Motor neuron (in vitro differentiated cells): ENCODE results near the gene BICD2. TPM values are rescaled to one million over a fixed set of nuclear protein-coding genes. Genes with fewer than 3 reads are reported as not detected.
"Not testable (repeated sequence)": the region's sequence is repeated elsewhere in the genome, so short reads cannot be mapped to it uniquely, and the experiment has no call there.

Experiments used
- ATAC-seq, 8 experiments: fragments of 200-7000 bp; cut with Tn5 transposase; replicated peaks in 6 of 8; 2 replicates each; pipeline ENCODE4 v1.8.0; 2021; ENCODE audit warnings: mild to moderate bottlenecking in 8 of 8, moderate library complexity in 8 of 8
- H3K27ac ChIP-seq, 2 donors: fragments of 250-450 bp; sonication (Bioruptor Pico); 2 replicates each; pipeline ENCODE4 v1.9.0; 2021; ENCODE audit warnings: antibody characterized with exemption in 2 of 2, mild to moderate bottlenecking in 2 of 2, moderate library complexity in 1 of 2
- H3K4me1 ChIP-seq, 2 donors: fragments of 250-450 bp; sonication (Bioruptor Pico); replicated peaks in 1 of 2; 2 replicates each; pipeline ENCODE4 v1.6.1; 2021; ENCODE audit warnings: antibody characterized with exemption in 2 of 2, mild to moderate bottlenecking in 2 of 2, moderate library complexity in 1 of 2
- H3K4me3 ChIP-seq, 5 donors: fragments of 250-450 bp; sonication (Bioruptor Pico); 2 replicates each; pipeline ENCODE4 v1.9.0; 2021; ENCODE audit warnings: antibody characterized with exemption in 5 of 5, mild to moderate bottlenecking in 5 of 5, moderate library complexity in 4 of 5
- WGBS, 10 experiments: fragments of 450-650 bp; shearing (Covaris generic); methylation state at CpG; one replicate each; pipeline ENCODE4 v1.0.0; 2022; 5-methylcytosine and 5-hydroxymethylcytosine counted together
- in situ Hi-C, 9 experiments: fragments of 400-800 bp; cut with MboI; loops; one replicate each; pipeline ENCODE4 v1.15.0; 2021; ENCODE audit warnings: low sequenced_read_pairs in 9 of 9, low pct_unique_long_range_greater_than_20kb in 2 of 9; ENCODE audit not compliant: unreplicated experiment in 9 of 9
- total RNA-seq, 8 experiments: library from RNA; unstranded; fragments of 300-600 nt; gene quantifications; 2 replicates each; pipeline versions ENCODE4 v1.2.3 to v1.2.4, GENCODE V29; 2022

Gene BICD2
- total RNA-seq, 8 experiments from 2014 or later: 17.3 to 89.4 (median 23.7) TPM

DNA sequence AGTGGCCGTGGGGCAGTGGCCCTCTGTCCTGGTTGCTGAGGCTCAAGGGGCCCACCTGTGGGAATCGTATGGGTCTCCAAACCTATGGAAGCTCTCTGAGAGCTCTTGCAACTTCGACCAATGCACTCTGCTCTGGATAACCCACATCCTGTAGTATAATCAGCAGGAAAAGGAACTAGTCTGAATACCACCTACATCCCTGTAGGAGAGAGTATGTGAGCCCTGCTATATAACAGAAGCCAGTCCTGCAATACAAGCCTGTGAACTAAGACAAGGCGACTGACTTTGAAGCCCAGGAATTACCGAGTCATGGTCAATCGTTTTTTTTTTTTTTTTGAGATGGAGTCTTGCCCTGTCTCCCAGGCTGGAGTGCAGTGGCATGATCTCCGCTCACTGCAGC lies 29.8 kb upstream of the BICD2 start:
- ATAC-seq: no peak
- 44 to 88% (median 80%) methylated on average over 1 to 7 of the region's 7 CpGs; no CpG with 5 or more reads in 2 of the 10 experiments for WGBS, 10 experiments
- no peak overlapping the region for H3K4me3 ChIP-seq
- no peak overlapping the region for H3K27ac ChIP-seq
- no peaks in the 10 kb centered on the region for H3K4me1 ChIP-seq
- in situ Hi-C loops: loop anchor here in 5 of 9 experiments (25.0 kb wide), 2 partner anchors 107 to 657 kb away; no protein-coding TSS in a partner anchor

DNA sequence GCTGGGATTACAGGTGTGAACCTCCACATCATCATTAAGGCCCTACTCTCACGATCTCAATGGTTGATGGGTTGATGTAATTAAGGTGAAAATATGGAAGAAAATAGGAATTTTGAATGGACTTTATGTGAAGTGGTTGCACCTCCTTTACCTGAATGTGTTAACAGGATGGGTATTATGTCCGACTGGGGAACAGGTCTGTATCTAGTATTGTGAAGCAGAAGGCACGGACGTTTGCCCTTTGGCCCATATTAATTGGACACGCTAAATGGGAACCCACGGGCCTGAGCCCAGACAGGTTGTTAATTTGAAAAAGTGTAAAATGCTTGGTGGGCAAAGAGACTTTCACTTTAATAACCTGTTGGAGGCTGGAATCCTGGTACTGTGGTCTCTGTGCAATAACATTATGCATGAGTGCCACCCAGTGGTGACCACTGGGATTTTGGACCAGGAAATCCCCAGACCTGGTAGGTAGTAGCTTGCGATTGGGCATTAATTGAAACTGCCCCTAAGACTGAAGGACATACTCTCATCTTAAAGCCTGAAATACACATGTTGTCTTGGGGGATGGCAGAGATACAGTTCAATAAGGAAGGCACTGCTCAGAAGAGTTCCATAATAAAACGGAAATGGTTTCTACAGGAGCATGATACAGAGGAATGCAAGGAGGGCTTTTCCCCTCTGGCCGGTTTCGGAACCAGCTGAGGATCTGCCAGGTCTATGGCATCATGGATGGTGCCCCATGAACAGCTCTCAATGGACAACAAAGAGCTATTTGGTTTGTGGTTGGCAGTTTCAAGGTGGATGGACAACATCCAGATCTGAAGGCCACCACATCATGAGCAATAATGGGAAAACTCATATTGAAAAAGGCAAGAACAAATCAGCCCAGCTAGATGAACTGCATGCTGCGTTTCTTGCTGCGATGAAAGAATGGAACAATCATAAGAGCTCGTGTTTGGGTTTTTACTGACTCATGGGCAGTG lies 26.2 kb upstream of the BICD2 start:
- H3K4me1 ChIP-seq: no peaks in the 10 kb centered on the region
- H3K27ac ChIP-seq: no peak overlapping the region
- 0 to 100% (median 43%) methylated on average over 1 to 12 of the region's 13 CpGs for WGBS, 10 experiments
- ATAC-seq: peak; percentile 85 to 99 (median 90)
- in situ Hi-C loops: loop anchor here in 5 of 9 experiments (25.0 kb wide), 2 partner anchors 104 to 654 kb away; no protein-coding TSS in a partner anchor
- H3K4me3 ChIP-seq: no peak overlapping the region

DNA sequence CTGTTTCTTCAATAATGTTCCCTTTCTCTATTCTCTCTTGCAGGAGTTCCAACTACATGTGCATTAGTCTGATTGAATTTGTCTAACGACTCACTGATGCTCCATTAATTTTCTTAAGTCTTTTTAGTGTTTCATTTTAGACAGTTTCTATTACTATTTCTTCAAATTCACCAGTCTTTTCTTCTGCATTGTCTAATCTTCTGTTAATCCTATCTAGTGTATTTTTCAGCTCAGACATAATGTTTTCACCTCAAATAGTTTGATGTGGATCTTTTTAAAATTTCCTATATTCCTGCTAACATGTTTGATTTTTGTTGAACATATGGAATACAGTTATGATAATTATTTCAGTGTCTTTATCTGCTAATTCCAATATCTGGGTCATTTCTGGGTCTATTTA lies 21.7 kb upstream of the BICD2 start:
- Histone ChIP-seq H3K4me1 (no peaks in the 10 kb centered on the region), H3K27ac (no peak overlapping the region), H3K4me3 (no peak overlapping the region)
- 14 to 90% (median 61%) methylated on average over 1 of the region's 1 CpG; no CpG with 5 or more reads in 1 of the 10 experiments for WGBS, 10 experiments
- no peak for ATAC-seq
- in situ Hi-C loops: loop anchor here in 6 of 9 experiments (10.0 to 25.0 kb wide), 3 partner anchors 61 to 649 kb away; no protein-coding TSS in a partner anchor

DNA sequence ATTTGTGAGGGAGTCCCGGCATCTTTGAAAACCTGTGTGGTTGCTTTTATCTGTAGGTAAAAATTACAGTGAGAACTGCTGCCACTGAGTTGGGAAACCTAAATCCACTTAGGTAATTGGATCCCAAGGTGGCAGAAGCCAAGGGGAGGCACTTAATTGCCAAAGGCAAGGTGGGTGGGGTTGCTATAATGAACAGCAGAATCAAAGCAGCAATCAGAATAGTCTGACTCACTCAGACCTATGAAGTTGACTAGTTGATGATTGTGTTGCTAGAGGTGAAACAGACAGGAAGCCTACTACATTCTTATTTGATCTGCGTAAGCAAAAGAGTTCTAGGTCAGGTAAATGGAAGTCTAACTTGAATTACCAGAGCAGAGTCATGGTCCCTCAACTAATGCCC lies 17.3 kb upstream of the BICD2 start:
- peak in 3 of 8 experiments; percentile 47 to 86 (median 78) for ATAC-seq
- no peak overlapping the region for H3K27ac ChIP-seq
- no peaks in the 10 kb centered on the region for H3K4me1 ChIP-seq
- H3K4me3 ChIP-seq: no peak overlapping the region
- 50 to 100% (median 86%) methylated on average over 1 to 2 of the region's 2 CpGs; no CpG with 5 or more reads in 4 of the 10 experiments for WGBS, 10 experiments
- in situ Hi-C loops: loop anchor here in 6 of 9 experiments (10.0 to 25.0 kb wide), 3 partner anchors 57 to 645 kb away; no protein-coding TSS in a partner anchor

DNA sequence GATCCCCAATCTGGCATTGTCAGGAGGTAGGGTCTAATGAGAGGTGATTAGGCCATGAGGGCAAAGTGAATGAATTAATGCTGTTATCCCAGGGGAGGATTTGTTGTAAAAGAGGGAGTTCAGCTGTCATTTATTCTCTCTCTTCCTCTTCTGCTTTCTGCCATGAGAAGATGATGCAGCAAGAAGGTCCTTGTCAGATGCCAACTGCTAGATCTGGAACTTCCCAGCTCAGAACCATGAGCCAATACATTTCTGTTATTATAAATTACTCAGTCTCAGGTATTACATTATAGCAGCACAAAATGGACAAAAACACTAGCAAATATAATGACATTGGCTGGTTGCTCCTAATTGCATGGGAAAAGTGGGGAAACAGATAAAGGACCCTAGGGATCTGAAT lies 15.6 kb upstream of the BICD2 start:
- H3K4me1 ChIP-seq: no peaks in the 10 kb centered on the region
- no peak for ATAC-seq
- H3K4me3 ChIP-seq: no peak overlapping the region
- no peak overlapping the region for H3K27ac ChIP-seq
- in situ Hi-C loops: loop anchor here in 6 of 9 experiments (10.0 to 25.0 kb wide), 3 partner anchors 55 to 643 kb away; no protein-coding TSS in a partner anchor

DNA sequence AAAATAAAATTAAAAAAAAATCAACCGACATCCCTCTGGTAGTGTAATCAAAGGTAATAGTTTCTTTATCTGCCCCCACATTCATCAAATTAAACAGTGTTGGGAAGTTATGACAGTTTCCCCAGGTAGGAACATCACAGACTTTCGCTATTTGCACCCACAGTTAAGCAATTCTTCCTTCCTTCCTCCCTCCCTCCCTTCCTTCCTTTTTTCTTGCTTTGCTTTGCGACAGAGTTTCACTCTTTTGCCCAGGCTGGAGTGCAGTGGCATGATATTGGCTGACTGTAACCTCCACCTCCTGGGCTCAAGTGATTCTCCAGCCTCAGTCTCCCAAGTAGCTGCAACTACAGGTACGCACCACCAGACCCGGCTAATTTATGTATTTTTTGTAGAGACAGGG lies 10.8 kb upstream of the BICD2 start:
- H3K4me3 ChIP-seq: no peak overlapping the region
- H3K27ac ChIP-seq: no peak overlapping the region
- no peaks in the 10 kb centered on the region for H3K4me1 ChIP-seq
- 67 to 100% (median 94%) methylated on average over 1 to 5 of the region's 5 CpGs for WGBS, 10 experiments
- in situ Hi-C loops: loop anchor here in 5 of 9 experiments (25.0 kb wide), 2 partner anchors 88 to 638 kb away; no protein-coding TSS in a partner anchor
- no peak for ATAC-seq

DNA sequence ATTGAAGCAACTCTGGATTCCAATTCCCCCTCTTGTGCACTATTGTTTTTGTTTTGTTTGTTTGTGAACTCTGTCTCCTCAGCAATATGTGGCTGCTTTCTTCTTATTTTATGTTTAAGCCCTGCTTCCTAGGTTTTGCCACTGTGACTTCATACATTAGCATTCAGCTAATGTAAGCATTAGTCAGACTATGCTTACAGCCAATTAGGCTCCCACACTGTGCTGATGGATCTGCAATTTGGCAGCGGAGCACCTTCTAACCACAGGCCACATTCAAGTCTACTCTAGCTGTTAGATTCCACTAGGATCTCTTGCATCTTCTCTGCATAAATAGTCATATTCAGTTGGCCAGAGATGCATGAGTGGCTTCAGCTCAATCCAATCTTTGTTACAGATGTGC lies 9.6 kb upstream of the BICD2 start:
- peak; percentile 28 to 98 (median 88) for ATAC-seq
- Histone ChIP-seq H3K27ac (no peak overlapping the region), H3K4me1 (no peaks in the 10 kb centered on the region), H3K4me3 (no peak overlapping the region)
- in situ Hi-C loops: no loop called here
- WGBS, 10 experiments: 0 to 86% (median 67%) methylated on average over 1 of the region's 1 CpG; no CpG with 5 or more reads in 5 of the 10 experiments

DNA sequence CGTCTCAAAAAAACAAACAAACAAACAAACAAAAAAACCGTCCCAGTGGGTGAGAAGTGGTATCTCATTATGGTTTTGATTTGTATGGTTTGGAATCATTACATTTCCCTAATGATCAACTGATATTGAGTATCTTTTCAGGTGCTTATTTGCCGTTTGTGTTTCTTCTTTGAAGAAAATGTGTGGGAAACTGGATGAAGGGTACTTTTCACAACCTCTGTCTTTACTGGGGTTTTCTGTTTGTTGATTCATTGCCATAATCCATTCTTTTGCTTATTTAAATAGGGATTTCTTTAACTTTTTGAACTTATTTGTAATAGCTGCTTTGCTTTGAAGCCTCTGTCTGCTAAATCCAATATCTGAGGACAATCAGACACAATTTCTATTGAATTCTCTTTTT lies 9.2 kb upstream of the BICD2 start:
- Histone ChIP-seq H3K4me3 (no peak overlapping the region), H3K4me1 (no peaks in the 10 kb centered on the region), H3K27ac (no peak overlapping the region)
- ATAC-seq: no peak
- in situ Hi-C loops: no loop called here
- 50 to 100% (median 93%) methylated on average over 1 to 2 of the region's 3 CpGs; no CpG with 5 or more reads in 2 of the 10 experiments for WGBS, 10 experiments

DNA sequence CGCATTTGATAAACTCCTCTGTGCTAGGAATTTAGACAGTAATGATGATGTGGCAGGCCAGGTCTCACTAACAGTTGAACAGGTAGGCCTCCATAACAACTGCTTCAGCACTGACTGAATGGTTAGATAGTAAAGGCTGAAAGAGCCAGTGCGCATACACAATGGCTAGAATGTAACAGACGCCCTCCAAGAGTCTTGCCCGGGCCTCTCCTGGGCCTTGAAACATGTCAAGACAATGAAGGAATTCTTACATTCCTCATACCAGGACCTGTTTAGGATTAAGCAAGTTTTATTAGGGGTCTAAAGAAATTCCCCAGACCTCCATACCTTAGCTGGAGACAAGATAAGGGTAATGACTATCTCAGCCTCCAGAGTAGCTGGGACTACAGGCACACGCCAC lies 6.7 kb upstream of the BICD2 start:
- no peak overlapping the region for H3K27ac ChIP-seq
- H3K4me3 ChIP-seq: no peak overlapping the region
- no peak for ATAC-seq
- in situ Hi-C loops: no loop called here
- peaks cover 0 to 2% of the 10 kb centered on the region in 2 donors for H3K4me1 ChIP-seq
- WGBS, 10 experiments: 60 to 100% (median 98%) methylated on average over 1 to 5 of the region's 5 CpGs; no CpG with 5 or more reads in 2 of the 10 experiments

DNA sequence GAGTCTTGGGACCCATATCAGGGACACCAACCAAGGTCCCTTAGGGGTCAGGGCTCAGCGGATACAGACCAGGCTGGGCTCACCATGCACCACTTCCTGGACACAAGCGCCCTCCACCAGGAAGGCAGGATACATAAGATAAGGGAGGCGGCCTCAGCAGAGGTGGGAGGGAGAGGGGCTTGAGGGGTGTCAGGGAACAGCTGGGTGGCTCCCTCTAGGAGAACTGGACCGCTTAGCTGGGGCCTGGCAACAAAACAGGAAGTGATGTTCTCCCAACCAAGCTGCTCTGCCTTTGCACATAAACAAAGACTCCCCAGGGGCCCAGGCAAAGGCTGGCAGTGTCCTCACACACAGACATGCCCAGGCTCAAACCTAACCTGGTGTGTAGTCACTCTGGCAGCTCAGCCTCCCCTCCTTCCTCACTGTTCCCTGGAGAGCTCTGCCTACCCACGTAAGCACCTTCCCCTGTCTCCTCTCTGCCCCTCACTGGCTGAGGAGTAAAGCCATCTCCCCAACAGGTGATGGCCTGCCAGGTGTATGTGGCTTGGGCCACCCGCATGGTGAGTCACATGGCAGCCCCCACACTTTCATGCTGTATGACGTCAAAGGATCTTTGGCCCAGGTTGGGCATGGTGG lies 5.8 kb upstream of the BICD2 start:
- Histone ChIP-seq H3K27ac (no peak overlapping the region), H3K4me1 (peaks cover 6 to 7% of the 10 kb centered on the region in 2 donors), H3K4me3 (no peak overlapping the region)
- in situ Hi-C loops: no loop called here
- peak in 4 of 8 experiments; percentile 8 to 30 (median 19) for ATAC-seq
- WGBS, 10 experiments: 0 to 87% (median 50%) methylated on average over 1 to 3 of the region's 7 CpGs; no CpG with 5 or more reads in 7 of the 10 experiments

DNA sequence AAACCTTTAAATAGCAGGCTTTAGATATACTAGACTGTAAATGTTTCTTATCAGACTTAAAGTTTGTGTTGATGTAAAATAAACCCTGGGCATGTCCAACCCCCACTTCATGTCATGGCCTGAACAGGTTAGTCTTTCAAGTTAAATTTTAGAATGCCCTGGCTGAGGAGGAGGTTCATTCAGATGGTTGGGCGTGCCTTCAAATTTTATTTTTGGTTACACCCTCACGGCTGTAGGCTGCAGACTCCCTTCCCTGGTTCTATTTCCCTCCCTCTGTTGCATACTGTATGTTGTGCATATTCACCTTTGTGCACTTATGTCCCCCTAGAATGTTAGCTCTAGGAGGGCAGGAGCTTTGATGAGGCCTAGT lies 5.3 kb upstream of the BICD2 start:
- no peak overlapping the region for H3K27ac ChIP-seq
- WGBS, 10 experiments: 0 to 92% (median 11%) methylated on average over 1 to 2 of the region's 2 CpGs; no CpG with 5 or more reads in 4 of the 10 experiments
- peaks cover 6 to 7% of the 10 kb centered on the region in 2 donors for H3K4me1 ChIP-seq
- in situ Hi-C loops: no loop called here
- no peak overlapping the region for H3K4me3 ChIP-seq
- ATAC-seq: peak in 3 of 8 experiments; percentile 15 to 35 (median 34)

DNA sequence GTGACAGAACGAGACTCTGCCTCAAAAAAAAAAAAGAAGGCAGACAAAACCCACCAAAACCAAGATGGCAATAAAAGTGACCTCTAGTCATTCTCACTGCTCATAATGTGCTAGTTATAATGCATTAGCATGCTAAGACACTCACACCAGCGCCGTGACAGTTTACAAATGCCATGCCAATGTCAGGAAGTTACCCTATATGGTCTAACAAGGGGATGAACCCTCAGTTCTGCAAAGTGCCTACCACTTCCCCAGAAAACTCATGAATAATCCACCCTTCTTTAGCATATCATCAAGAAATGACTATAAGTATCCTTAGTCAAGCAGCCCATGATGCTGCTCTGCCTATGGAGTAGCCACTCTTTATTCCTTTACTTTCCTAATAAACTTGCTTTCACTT lies 4.7 kb upstream of the BICD2 start:
- Histone ChIP-seq H3K27ac (no peak overlapping the region), H3K4me1 (peaks cover 6 to 7% of the 10 kb centered on the region in 2 donors), H3K4me3 (no peak overlapping the region)
- 0 to 100% (median 67%) methylated on average over 1 to 3 of the region's 3 CpGs; no CpG with 5 or more reads in 3 of the 10 experiments for WGBS, 10 experiments
- in situ Hi-C loops: no loop called here
- ATAC-seq: no peak

DNA sequence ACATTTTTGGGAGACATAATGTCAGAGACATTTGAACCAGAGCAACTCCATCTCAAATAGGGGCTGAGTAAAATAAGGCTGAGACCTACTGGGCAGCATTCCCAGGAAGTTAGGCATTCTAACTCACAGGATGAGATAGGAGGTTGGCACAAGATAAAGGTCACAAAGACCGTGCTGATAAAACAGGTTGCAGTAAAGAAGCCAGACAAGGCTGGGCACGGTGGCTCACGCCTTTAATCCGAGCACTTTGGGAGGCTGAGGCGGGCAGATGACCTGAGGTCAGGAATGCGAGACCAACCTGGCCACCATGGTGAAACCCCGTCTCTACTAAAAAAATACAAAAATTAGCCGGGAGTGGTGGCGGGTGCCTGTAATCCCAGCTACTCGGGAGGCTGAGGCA lies 4.2 kb upstream of the BICD2 start:
- ATAC-seq, in situ Hi-C loops, H3K4me1 ChIP-seq, H3K4me3 ChIP-seq, H3K27ac ChIP-seq: not testable (repeated sequence)
- WGBS, 10 experiments: 60 to 100% (median 86%) methylated on average over 1 to 10 of the region's 10 CpGs; no CpG with 5 or more reads in 1 of the 10 experiments
